WTC11 (cell line): ENCODE data around the gene CLIC3. TPM values are rescaled to one million over a fixed set of nuclear protein-coding genes. Genes with fewer than 3 reads are reported as not detected.

Source experiments
- ATAC-seq: fragments of 200-7000 bp; cut with Tn5 transposase; 2 replicates; pipeline ENCODE4 v1.10.0; 2021; ENCODE audit warnings: mild to moderate bottlenecking, moderate library complexity
- CTCF ChIA-PET: fragments of 300-600 bp; sonication (Branson Sonifier 250); formaldehyde crosslinking; loops from one replicate; lab custom pipeline; 2021; ENCODE audit warnings: antibody characterized with exemption; lab: Charles Lee
- POLR2A ChIA-PET: fragments of 350-600 bp; sonication (Branson Sonifier 250); formaldehyde crosslinking; loops from one replicate; lab custom pipeline; 2021; ENCODE audit warnings: antibody characterized with exemption; lab: Charles Lee
- DNase-seq: peaks from one replicate; pipeline ENCODE4 v3.0.0; 2021; ENCODE audit warnings: low spot score
- H3K27ac Mint-ChIP-seq: 2 replicates; pipeline ENCODE4 v1.8.0; 2021; ENCODE audit warnings: mixed read lengths
- H3K27me3 Mint-ChIP-seq: 2 replicates; pipeline ENCODE4 v1.8.0; 2021; ENCODE audit warnings: low read depth, mild to moderate bottlenecking, moderate library complexity, mixed read lengths
- H3K36me3 Mint-ChIP-seq: 2 replicates; pipeline ENCODE4 v1.8.0; 2021; ENCODE audit warnings: mixed read lengths
- H3K4me1 Mint-ChIP-seq: 2 replicates; pipeline ENCODE4 v1.8.0; 2022; ENCODE audit warnings: mixed read lengths
- H3K4me3 Mint-ChIP-seq: 2 replicates; pipeline ENCODE4 v1.8.0; 2021; ENCODE audit warnings: mild to moderate bottlenecking, moderate library complexity, mixed read lengths
- H3K9me3 Mint-ChIP-seq: 2 replicates; pipeline ENCODE4 v1.8.0; 2021; ENCODE audit warnings: mixed read lengths
- ARID4B ChIP-seq: sonication (generic); formaldehyde crosslinking; IDR thresholded peaks from 2 replicates; pipeline ENCODE4 v1.8.0; 2023; ENCODE audit warnings: missing genetic modification reagents, mild to moderate bottlenecking, borderline replicate concordance
- CDX4 ChIP-seq: fragments of 250-450 bp; sonication (Bioruptor Pico); IDR thresholded peaks from 2 replicates; pipeline ENCODE4 v1.9.0; 2021; ENCODE audit warnings: moderate library complexity, mild to moderate bottlenecking, inconsistent platforms, borderline replicate concordance
- E2F5 ChIP-seq: sonication (generic); formaldehyde crosslinking; IDR thresholded peaks from 2 replicates; pipeline ENCODE4 v1.8.1; 2022; ENCODE audit warnings: mild to moderate bottlenecking, moderate library complexity, missing genetic modification reagents
- ELF4 ChIP-seq: sonication (generic); formaldehyde crosslinking; IDR thresholded peaks from 2 replicates; pipeline ENCODE4 v1.8.1; 2022; ENCODE audit warnings: low read depth, mild to moderate bottlenecking, moderate library complexity, missing genetic modification reagents
- FOXK1 ChIP-seq: sonication (generic); formaldehyde crosslinking; IDR thresholded peaks from 2 replicates; pipeline ENCODE4 v1.8.0; 2022; ENCODE audit warnings: mild to moderate bottlenecking, moderate library complexity, missing genetic modification reagents
- GTF2I ChIP-seq: fragments of 250-450 bp; sonication (Bioruptor Pico); conservative IDR thresholded peaks from 2 replicates; pipeline ENCODE4 v1.4.0; 2021; ENCODE audit warnings: mild to moderate bottlenecking
- HMGA2 ChIP-seq: fragments of 250-450 bp; sonication (Bioruptor Pico); IDR thresholded peaks from 2 replicates; pipeline ENCODE4 v1.4.0; 2021; ENCODE audit warnings: mild to moderate bottlenecking, moderate library complexity
- IRF2 ChIP-seq: sonication (generic); formaldehyde crosslinking; IDR thresholded peaks from 2 replicates; pipeline ENCODE4 v1.8.0; 2022; ENCODE audit warnings: low read depth, missing genetic modification reagents, borderline replicate concordance
- JUN ChIP-seq: sonication (generic); formaldehyde crosslinking; IDR thresholded peaks from 2 replicates; pipeline ENCODE4 v1.8.0; 2023; ENCODE audit warnings: mild to moderate bottlenecking, missing genetic modification reagents
- NFATC4 ChIP-seq: fragments of 250-450 bp; sonication (Bioruptor Pico); IDR thresholded peaks from 2 replicates; pipeline ENCODE4 v1.9.0; 2021; ENCODE audit warnings: mild to moderate bottlenecking
- NFYB ChIP-seq: sonication (generic); formaldehyde crosslinking; conservative IDR thresholded peaks from 2 replicates; pipeline ENCODE4 v1.8.0; 2022; ENCODE audit warnings: low read depth, missing genetic modification reagents
- NR2C2 ChIP-seq: sonication (generic); formaldehyde crosslinking; IDR thresholded peaks from 2 replicates; pipeline ENCODE4 v1.8.0; 2022; ENCODE audit warnings: mild to moderate bottlenecking, missing genetic modification reagents
- SP1 ChIP-seq: sonication (generic); formaldehyde crosslinking; conservative IDR thresholded peaks from 2 replicates; pipeline ENCODE4 v1.8.1; 2022; ENCODE audit warnings: missing genetic modification reagents
- TEAD1 ChIP-seq: sonication (generic); formaldehyde crosslinking; IDR thresholded peaks from 2 replicates; pipeline ENCODE4 v1.8.0; 2022; ENCODE audit warnings: mild to moderate bottlenecking, missing genetic modification reagents
- TEAD4 ChIP-seq: sonication (generic); formaldehyde crosslinking; IDR thresholded peaks from 2 replicates; pipeline ENCODE4 v1.8.0; 2022; ENCODE audit warnings: mild to moderate bottlenecking, missing genetic modification reagents
- ZBTB21 ChIP-seq: sonication (generic); formaldehyde crosslinking; IDR thresholded peaks from 2 replicates; pipeline ENCODE4 v1.8.1; 2023; ENCODE audit warnings: mild to moderate bottlenecking, missing genetic modification reagents, borderline replicate concordance
- ZBTB43 ChIP-seq: sonication (generic); formaldehyde crosslinking; IDR thresholded peaks from 2 replicates; pipeline ENCODE4 v1.8.1; 2023; ENCODE audit warnings: mild to moderate bottlenecking, missing genetic modification reagents
- ZNF138 ChIP-seq: sonication (generic); formaldehyde crosslinking; conservative IDR thresholded peaks from 2 replicates; pipeline ENCODE4 v1.8.1; 2022; ENCODE audit warnings: mild to moderate bottlenecking, moderate library complexity, missing genetic modification reagents
- total RNA-seq: library from RNA; stranded (reverse); gene quantifications from 3 replicates; pipeline ENCODE4 v1.2.3, GENCODE V29; 2021

Gene CLIC3
- total RNA-seq, 1 experiment from 2014 or later, result 0.31 TPM

- Mint-ChIP-seq H3K36me3 (peaks cover 6% of the 10 kb centered on the region; the same call in 1 of the 2 replicates), H3K9me3 (peaks cover 8% of the 10 kb centered on the region), H3K27me3 (peaks cover 6% of the 10 kb centered on the region; the same call in 1 of the 2 replicates), H3K4me1 (no peaks in the 10 kb centered on the region), H3K27ac (no peak overlapping the region), H3K4me3 (no peak overlapping the region)
- ChIA-PET POLR2A (no interaction called here), CTCF (interaction anchor here (1.1 kb wide), 1 partner anchor 18 kb away, joined by 3 read pairs; no protein-coding TSS in a partner anchor)
- TF ChIP-seq JUN (CRISPR knock-in tag), result no peak
- no peak for TF ChIP-seq CDX4
- TF ChIP-seq HMGA2, result no peak
- TF ChIP-seq ZBTB43 (CRISPR knock-in tag), result no peak
- TF ChIP-seq IRF2, result no peak
- TF ChIP-seq TEAD4, result no peak
- TF ChIP-seq ARID4B (CRISPR knock-in tag), result no peak
- no peak for TF ChIP-seq GTF2I (CRISPR knock-in tag)
- TF ChIP-seq E2F5 (CRISPR knock-in tag), result no peak
- no peak for TF ChIP-seq TEAD1 (CRISPR knock-in tag)
- no peak for TF ChIP-seq ZBTB21 (CRISPR knock-in tag)
- no peak for TF ChIP-seq ZNF138 (CRISPR knock-in tag)
- ATAC-seq, result no peak
- no peak for DNase-seq
Measured at GRCh38 chr9:137008312-137008711, 11.9 kb upstream of the CLIC3 start.

GRCh38 chr9:137007816-137008270 lies 11.5 kb upstream of the CLIC3 start:
- CTCF ChIA-PET, result interaction anchor here (1.0 to 1.4 kb wide), 3 partner anchors 19 to 27 kb away, joined by 3 to 9 read pairs (median 3); no protein-coding TSS in a partner anchor
- Mint-ChIP-seq H3K4me1 (no peaks in the 10 kb centered on the region), H3K27ac (no peak overlapping the region), H3K9me3 (peaks cover 8% of the 10 kb centered on the region), H3K4me3 (no peak overlapping the region), H3K36me3 (peaks cover 6% of the 10 kb centered on the region; the same call in 1 of the 2 replicates), H3K27me3 (peaks cover 6% of the 10 kb centered on the region; the same call in 1 of the 2 replicates)
- DNase-seq (no peak), ATAC-seq (no peak)
- POLR2A ChIA-PET, result no interaction called here
- TF ChIP-seq FOXK1 (no peak), JUN (CRISPR knock-in tag) (no peak), ZBTB43 (CRISPR knock-in tag) (no peak), SP1 (CRISPR knock-in tag) (no peak), NR2C2 (no peak), HMGA2 (no peak), NFATC4 (no peak), ELF4 (CRISPR knock-in tag) (no peak), NFYB (CRISPR knock-in tag) (no peak), ARID4B (CRISPR knock-in tag) (no peak)
